Subcutaneous abdominal adipose tissue (tissue), 5 donors: ENCODE measurements around the gene EIF4H.
A peak's percentile ranks its signal among the peaks of the same experiment; 100 is the strongest.

ENCODE experiments used
- H3K27ac ChIP-seq: one replicate; pipeline ENCODE4 v1.7.0; 2013; ENCODE audit warnings: low read depth, mild to moderate bottlenecking, inconsistent platforms, low read length, moderate library complexity
- H3K27me3 ChIP-seq, 5 donors: one replicate each; pipeline ENCODE4 v1.7.0; 2013; ENCODE audit warnings: low read length in 5 of 5, inconsistent platforms in 1 of 5; ENCODE audit not compliant: control insufficient read depth in 5 of 5, insufficient read depth in 4 of 5
- H3K36me3 ChIP-seq, 5 donors: one replicate each; pipeline ENCODE4 v1.7.0; 2013; ENCODE audit warnings: low read length in 5 of 5; ENCODE audit not compliant: control insufficient read depth in 5 of 5, insufficient read depth in 5 of 5
- H3K4me1 ChIP-seq, 5 donors: one replicate each; pipeline ENCODE4 v1.7.0; 2013; ENCODE audit warnings: low read length in 5 of 5, mild to moderate bottlenecking in 3 of 5, moderate library complexity in 1 of 5; ENCODE audit not compliant: control insufficient read depth in 5 of 5, insufficient read depth in 5 of 5
- H3K4me3 ChIP-seq, 5 donors: one replicate each; pipeline ENCODE4 v1.7.0; 2013; ENCODE audit warnings: low read length in 5 of 5, low read depth in 1 of 5
- H3K9ac ChIP-seq, 5 donors: one replicate each; pipeline ENCODE4 v1.7.0; 2013; ENCODE audit warnings: low read length in 5 of 5, mild to moderate bottlenecking in 4 of 5, moderate library complexity in 3 of 5
- H3K9me3 ChIP-seq, 5 donors: one replicate each; pipeline ENCODE4 v1.7.0; 2013; ENCODE audit warnings: low read length in 5 of 5; ENCODE audit not compliant: control insufficient read depth in 5 of 5
- donor health status: healthy.
- donor health status: healthy.
- donor health status: healthy.
- donor health status: healthy.
- donor health status: healthy.

The EIF4H gene

GRCh38 chr7:74173866-74174605 lies at the start of gene EIF4H:
Gene EIF4H (plus strand): TSS chr7:74174356. CDS start chr7:74174384, 28 bp downstream.
- H3K4me3 ChIP-seq: peak within 1 kb of the TSS; percentile 75 to 95 (median 91)
- peak within 1 kb of the TSS; percentile 85 for H3K27ac ChIP-seq
- H3K9ac ChIP-seq: peak within 1 kb of the TSS; percentile 81 to 98 (median 97)
- no peaks in the 10 kb centered on the region for H3K27me3 ChIP-seq
- H3K4me1 ChIP-seq: peaks cover 6 to 57% (median 52%) of the 10 kb centered on the region in 5 donors
- H3K9me3 ChIP-seq: no peaks in the 10 kb centered on the region
- H3K36me3 ChIP-seq: peaks cover 0 to 8% (median 2%) of the 10 kb centered on the region in 5 donors

GRCh38 chr7:74126220-74126880 lies 47.8 kb upstream of the EIF4H start:
- Histone ChIP-seq H3K9me3 (no peaks in the 10 kb centered on the region), H3K4me1 (peaks cover 0 to 4% (median 0%) of the 10 kb centered on the region in 5 donors), H3K27me3 (no peaks in the 10 kb centered on the region), H3K36me3 (peaks cover 0 to 9% (median 5%) of the 10 kb centered on the region in 5 donors), H3K4me3 (no peak overlapping the region), H3K9ac (no peak overlapping the region), H3K27ac (no peak overlapping the region)

GRCh38 chr7:74129887-74130286 lies 44.3 kb upstream of the EIF4H start:
- Histone ChIP-seq H3K9me3 (no peaks in the 10 kb centered on the region), H3K27ac (no peak overlapping the region), H3K4me1 (peaks cover 0 to 4% (median 3%) of the 10 kb centered on the region in 5 donors), H3K36me3 (no peaks in the 10 kb centered on the region), H3K4me3 (no peak overlapping the region), H3K9ac (no peak overlapping the region), H3K27me3 (no peaks in the 10 kb centered on the region)

GRCh38 chr7:74130518-74130917 lies 43.6 kb upstream of the EIF4H start:
- Histone ChIP-seq H3K4me3 (no peak overlapping the region), H3K4me1 (peaks cover 0 to 4% (median 3%) of the 10 kb centered on the region in 5 donors), H3K9me3 (no peaks in the 10 kb centered on the region), H3K9ac (no peak overlapping the region), H3K27ac (no peak overlapping the region), H3K27me3 (no peaks in the 10 kb centered on the region), H3K36me3 (no peaks in the 10 kb centered on the region)

GRCh38 chr7:74134117-74134620 lies 40.0 kb upstream of the EIF4H start:
- no peaks in the 10 kb centered on the region for H3K9me3 ChIP-seq
- H3K36me3 ChIP-seq: no peaks in the 10 kb centered on the region
- peaks cover 0 to 4% (median 3%) of the 10 kb centered on the region in 5 donors for H3K4me1 ChIP-seq
- no peaks in the 10 kb centered on the region for H3K27me3 ChIP-seq
- H3K9ac ChIP-seq: no peak overlapping the region
- H3K4me3 ChIP-seq: no peak overlapping the region
- H3K27ac ChIP-seq: no peak overlapping the region

GRCh38 chr7:74138334-74138867 lies 35.8 kb upstream of the EIF4H start:
- H3K4me1 ChIP-seq: peaks cover 0 to 10% (median 6%) of the 10 kb centered on the region in 5 donors
- no peak overlapping the region for H3K9ac ChIP-seq
- H3K36me3 ChIP-seq: no peaks in the 10 kb centered on the region
- no peaks in the 10 kb centered on the region for H3K27me3 ChIP-seq
- H3K9me3 ChIP-seq: no peaks in the 10 kb centered on the region
- no peak overlapping the region for H3K27ac ChIP-seq
- H3K4me3 ChIP-seq: no peak overlapping the region

- H3K9ac ChIP-seq: no peak overlapping the region
- H3K4me3 ChIP-seq: no peak overlapping the region
- H3K27me3 ChIP-seq: no peaks in the 10 kb centered on the region
- H3K9me3 ChIP-seq: no peaks in the 10 kb centered on the region
- peaks cover 0 to 10% (median 6%) of the 10 kb centered on the region in 5 donors for H3K4me1 ChIP-seq
- no peaks in the 10 kb centered on the region for H3K36me3 ChIP-seq
- H3K27ac ChIP-seq: no peak overlapping the region
These were observed 35.0 kb upstream of the EIF4H start for GRCh38 chr7:74138945-74139843.

- Histone ChIP-seq H3K36me3 (no peaks in the 10 kb centered on the region), H3K27ac (no peak overlapping the region), H3K4me1 (peaks cover 0 to 7% (median 6%) of the 10 kb centered on the region in 5 donors), H3K9me3 (peaks cover 0 to 5% (median 3%) of the 10 kb centered on the region in 5 donors), H3K9ac (no peak overlapping the region), H3K27me3 (no peaks in the 10 kb centered on the region), H3K4me3 (no peak overlapping the region)
These were observed 32.5 kb upstream of the EIF4H start for GRCh38 chr7:74141705-74142104.

- no peak overlapping the region for H3K4me3 ChIP-seq
- H3K9ac ChIP-seq: no peak overlapping the region
- peaks cover 0 to 7% (median 6%) of the 10 kb centered on the region in 5 donors for H3K4me1 ChIP-seq
- H3K9me3 ChIP-seq: peaks cover 0 to 5% (median 3%) of the 10 kb centered on the region in 5 donors
- no peaks in the 10 kb centered on the region for H3K36me3 ChIP-seq
- H3K27ac ChIP-seq: no peak overlapping the region
- no peaks in the 10 kb centered on the region for H3K27me3 ChIP-seq
These were observed 30.8 kb upstream of the EIF4H start for GRCh38 chr7:74143383-74143782.
